ENCODE data around the gene LAMC3. TPM values are rescaled to one million over a fixed set of nuclear protein-coding genes. Genes with fewer than 3 reads are reported as not detected.

The LAMC3 gene
- total RNA-seq, 1 experiment from 2014 or later, result 4.6 TPM

- H3K9me3 ChIP-seq (ENCODE audit: low read length), result no peaks in the 10 kb centered on the region
- TF ChIP-seq CTCF (conservative IDR thresholded peaks at IDR 0.05; ENCODE audit: low read depth, low read length) (no peak), EZH2 (IDR thresholded peaks at IDR 0.05; ENCODE audit: low read length, unreplicated experiment) (no peak), EZH2phosphoT487 (IDR thresholded peaks at IDR 0.05; ENCODE audit: borderline replicate concordance, low read length) (no peak)
- H3K9ac ChIP-seq (ENCODE audit: low read length), result no peak overlapping the region
- no peaks in the 10 kb centered on the region for H3K9me2 ChIP-seq (replicated peaks; ENCODE audit: low read length)
- CTCF ChIA-PET, result no interaction called here
- no peak overlapping the region for H3K4me3 ChIP-seq (ENCODE audit: low read length)
- H3K4me2 ChIP-seq (ENCODE audit: low read length), result no peak overlapping the region
- no peak overlapping the region for H3K27ac ChIP-seq (ENCODE audit: low read length)
- intact Hi-C loops (cut with micrococcal nuclease), result no loop called here
- ATAC-seq, result no peak
- no peaks in the 10 kb centered on the region for H3K79me2 ChIP-seq (ENCODE audit: low read length)
- no peaks in the 10 kb centered on the region for H3K36me3 ChIP-seq (ENCODE audit: low read depth, low read length)
- H3F3A ChIP-seq (ENCODE audit: low read length, unreplicated experiment), result no peaks in the 10 kb centered on the region
- no peak overlapping the region for H2AFZ ChIP-seq (ENCODE audit: low read length)
- H3K27me3 ChIP-seq (ENCODE audit: low read length), result no peaks in the 10 kb centered on the region
- no TSS peak for BruUV-seq (replicated peaks)
- H3K4me1 ChIP-seq (ENCODE audit: insufficient read depth, low read length), result no peaks in the 10 kb centered on the region
- no peak for DNase-seq
- no peaks in the 10 kb centered on the region for H4K20me1 ChIP-seq (ENCODE audit: low read length)
- POLR2A ChIA-PET (ENCODE audit: unreplicated experiment), result no interaction called here
Observed at GRCh38 chr9:131037335-131038255, 28.6 kb downstream of the LAMC3 start.

GRCh38 chr9:131038256-131039128, 29.5 kb downstream of the LAMC3 start:
- ATAC-seq (no peak), DNase-seq (no peak)
- no TSS peak for BruUV-seq (replicated peaks)
- Histone ChIP-seq H3K4me3 (ENCODE audit: low read length) (no peak overlapping the region), H2AFZ (ENCODE audit: low read length) (no peak overlapping the region), H3K9me2 (replicated peaks; ENCODE audit: low read length) (no peaks in the 10 kb centered on the region), H3K4me1 (ENCODE audit: insufficient read depth, low read length) (no peaks in the 10 kb centered on the region), H3K27ac (ENCODE audit: low read length) (no peak overlapping the region), H4K20me1 (ENCODE audit: low read length) (no peaks in the 10 kb centered on the region), H3K27me3 (ENCODE audit: low read length) (no peaks in the 10 kb centered on the region), H3K9ac (ENCODE audit: low read length) (no peak overlapping the region), H3K9me3 (ENCODE audit: low read length) (no peaks in the 10 kb centered on the region), H3K36me3 (ENCODE audit: low read depth, low read length) (no peaks in the 10 kb centered on the region), H3K4me2 (ENCODE audit: low read length) (no peak overlapping the region), H3K79me2 (ENCODE audit: low read length) (no peaks in the 10 kb centered on the region), H3F3A (ENCODE audit: low read length, unreplicated experiment) (no peaks in the 10 kb centered on the region)
- ChIA-PET CTCF (no interaction called here), POLR2A (ENCODE audit: unreplicated experiment) (no interaction called here)
- intact Hi-C loops (cut with micrococcal nuclease), result no loop called here
- TF ChIP-seq EZH2 (IDR thresholded peaks at IDR 0.05; ENCODE audit: low read length, unreplicated experiment) (no peak), CTCF (conservative IDR thresholded peaks at IDR 0.05; ENCODE audit: low read depth, low read length) (no peak), EZH2phosphoT487 (IDR thresholded peaks at IDR 0.05; ENCODE audit: borderline replicate concordance, low read length) (no peak)
